HCT116 (cell line): Measurements from ENCODE around the gene NEUROG3.

Experiments
- CTCF ChIP-seq, 3 experiments: fragments of 200-600 bp in 1 of 3; sonication (generic) in 1 of 3; IDR thresholded peaks in 2 of 3; conservative IDR thresholded peaks in 1 of 3; 2 replicates each; pipeline ENCODE4 v1.5.1; 2012 to 2017; ENCODE audit warnings: low read depth in 2 of 3, low read length in 2 of 3, antibody characterized with exemption in 1 of 3, borderline replicate concordance in 1 of 3, control low read depth in 1 of 3, mild to moderate bottlenecking in 1 of 3, mixed read lengths in 1 of 3, mixed run types in 1 of 3, moderate library complexity in 1 of 3; ENCODE audit not compliant: insufficient read depth in 1 of 3
- EZH2 ChIP-seq: fragments of 200-600 bp; sonication (generic); IDR thresholded peaks from 2 replicates; pipeline ENCODE4 v1.6.1; 2017; ENCODE audit warnings: antibody characterized with exemption, mixed run types

DNA sequence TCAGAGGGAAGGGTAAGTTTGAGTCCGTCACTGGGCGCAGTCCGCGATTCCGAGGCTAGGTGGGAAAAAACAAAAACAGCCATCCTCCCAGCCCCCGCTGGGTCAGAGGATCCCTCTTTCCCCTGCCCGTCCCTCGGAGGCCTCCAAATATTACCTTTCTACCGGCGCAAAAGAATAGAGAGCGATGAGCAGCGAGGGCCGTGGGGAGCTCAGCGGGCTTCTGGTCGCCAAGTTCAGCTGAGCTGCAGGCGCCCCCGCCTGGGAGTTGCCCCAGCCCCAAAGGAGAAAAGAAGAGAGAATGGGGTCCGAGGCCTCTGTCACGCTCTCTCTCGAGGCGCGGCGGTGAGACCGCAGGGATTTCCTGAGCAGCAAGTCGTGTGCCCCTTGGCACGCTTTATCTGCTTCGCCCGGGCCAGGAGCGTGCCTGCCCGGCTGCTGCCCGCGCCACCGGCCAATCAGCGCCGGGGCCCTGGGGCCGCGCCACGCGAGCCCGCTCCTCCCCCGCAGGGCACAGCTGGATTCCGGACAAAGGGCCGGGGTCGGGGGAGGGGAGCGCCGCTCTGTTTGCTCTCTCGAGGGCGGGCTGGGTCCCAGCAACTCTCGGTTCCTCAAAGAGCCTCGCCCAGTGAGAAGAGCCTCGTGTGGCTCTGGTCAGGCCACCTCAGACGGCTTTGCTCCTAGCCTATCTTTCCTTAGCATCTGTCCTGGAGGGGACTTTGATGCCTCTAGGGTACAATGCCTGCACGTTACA is at the start of gene NEUROG3:
- no peak for TF ChIP-seq EZH2
- TF ChIP-seq CTCF (IDR thresholded peaks at IDR 0.05 in 2 of 3, conservative IDR thresholded peaks at IDR 0.05 in 1 of 3; ENCODE audit: borderline replicate concordance in 1 of 3, insufficient read depth in 1 of 3, low read depth in 2 of 3, low read length in 2 of 3): no peak
